Measurements from ENCODE around the gene WDR43. TPM values are rescaled to one million over a fixed set of nuclear protein-coding genes. Genes with fewer than 3 reads are reported as not detected.
A peak's percentile ranks its signal among the peaks of the same experiment; 100 is the strongest.

WDR43 gene
- total RNA-seq, 1 experiment from 2014 or later = 134 TPM

DNA sequence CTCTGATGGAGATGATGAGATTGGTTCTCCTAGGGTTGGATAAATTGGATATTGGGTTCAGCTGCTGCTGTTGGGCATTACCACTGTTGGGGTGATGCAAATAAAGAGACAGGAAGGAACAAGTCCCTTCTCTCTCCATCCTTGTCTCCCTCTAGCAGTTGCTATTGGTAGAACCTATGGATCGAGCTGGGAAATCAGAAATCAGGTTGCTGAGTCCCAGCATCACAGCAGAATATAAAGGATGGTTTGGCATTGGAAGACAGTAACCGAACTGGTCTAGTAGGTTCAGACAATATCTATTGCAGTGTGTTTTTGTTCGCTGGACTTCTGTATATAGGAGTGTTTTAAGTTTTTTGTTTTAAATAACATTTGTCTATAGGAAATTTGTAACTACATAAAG is 8.1 kb downstream of the WDR43 start:
- BruUV-seq (replicated peaks) = no TSS peak
- POLR2A ChIA-PET (ENCODE audit: unreplicated experiment) = no interaction called here

GRCh38 chr2:28904295-28904694 is 9.8 kb downstream of the WDR43 start:
- Histone ChIP-seq H3K27me3 (ENCODE audit: low read length) (no peaks in the 10 kb centered on the region), H2AFZ (ENCODE audit: low read length) (no peak overlapping the region), H3K4me3 (ENCODE audit: low read length) (no peak overlapping the region), H3K9ac (ENCODE audit: low read length) (no peak overlapping the region), H3F3A (ENCODE audit: low read length, unreplicated experiment) (peaks cover 14% of the 10 kb centered on the region), H3K79me2 (ENCODE audit: low read length) (peaks cover 98% of the 10 kb centered on the region), H3K4me1 (ENCODE audit: insufficient read depth, low read length) (peaks cover 25% of the 10 kb centered on the region), H3K9me2 (replicated peaks; ENCODE audit: low read length) (no peaks in the 10 kb centered on the region), H3K27ac (ENCODE audit: low read length) (no peak overlapping the region), H4K20me1 (ENCODE audit: low read length) (peaks cover 87% of the 10 kb centered on the region), H3K36me3 (ENCODE audit: low read depth, low read length) (peaks cover 74% of the 10 kb centered on the region), H3K9me3 (ENCODE audit: low read length) (no peaks in the 10 kb centered on the region), H3K4me2 (ENCODE audit: low read length) (peak overlapping the region; percentile 14; the same call in 1 of the 2 replicates)
- peak; percentile 63 for DNase-seq
- POLR2A ChIA-PET (ENCODE audit: unreplicated experiment) = no interaction called here
- CTCF ChIA-PET = no interaction called here
- intact Hi-C loops (cut with micrococcal nuclease) = loop anchor here (2.0 to 5.0 kb wide), 2 partner anchors 47 to 83 kb away; no protein-coding TSS in a partner anchor
- TF ChIP-seq EZH2phosphoT487 (IDR thresholded peaks at IDR 0.05; ENCODE audit: borderline replicate concordance, low read length) (no peak), EZH2 (IDR thresholded peaks at IDR 0.05; ENCODE audit: low read length, unreplicated experiment) (no peak)
- peak; percentile 93 for ATAC-seq
- BruUV-seq (replicated peaks) = no TSS peak

More for the DNA sequence above, 8.1 kb downstream of the WDR43 start:
- DNase-seq = no peak
- H3K9me3 ChIP-seq (ENCODE audit: low read length) = no peaks in the 10 kb centered on the region
- CTCF ChIA-PET = no interaction called here
- H3K27me3 ChIP-seq (ENCODE audit: low read length) = no peaks in the 10 kb centered on the region
- peaks cover 93% of the 10 kb centered on the region for H4K20me1 ChIP-seq (ENCODE audit: low read length)
- H3K4me1 ChIP-seq (ENCODE audit: insufficient read depth, low read length) = peaks cover 38% of the 10 kb centered on the region
- no peaks in the 10 kb centered on the region for H3K9me2 ChIP-seq (replicated peaks; ENCODE audit: low read length)
- H3K9ac ChIP-seq (ENCODE audit: low read length) = no peak overlapping the region
- H3K36me3 ChIP-seq (ENCODE audit: low read depth, low read length) = peaks cover 60% of the 10 kb centered on the region
- H3F3A ChIP-seq (ENCODE audit: low read length, unreplicated experiment) = peaks cover 14% of the 10 kb centered on the region
- no peak overlapping the region for H2AFZ ChIP-seq (ENCODE audit: low read length)
- ATAC-seq = no peak
- TF ChIP-seq EZH2phosphoT487 (IDR thresholded peaks at IDR 0.05; ENCODE audit: borderline replicate concordance, low read length) (no peak), EZH2 (IDR thresholded peaks at IDR 0.05; ENCODE audit: low read length, unreplicated experiment) (no peak)
- TF ChIP-seq, protein P1, sequence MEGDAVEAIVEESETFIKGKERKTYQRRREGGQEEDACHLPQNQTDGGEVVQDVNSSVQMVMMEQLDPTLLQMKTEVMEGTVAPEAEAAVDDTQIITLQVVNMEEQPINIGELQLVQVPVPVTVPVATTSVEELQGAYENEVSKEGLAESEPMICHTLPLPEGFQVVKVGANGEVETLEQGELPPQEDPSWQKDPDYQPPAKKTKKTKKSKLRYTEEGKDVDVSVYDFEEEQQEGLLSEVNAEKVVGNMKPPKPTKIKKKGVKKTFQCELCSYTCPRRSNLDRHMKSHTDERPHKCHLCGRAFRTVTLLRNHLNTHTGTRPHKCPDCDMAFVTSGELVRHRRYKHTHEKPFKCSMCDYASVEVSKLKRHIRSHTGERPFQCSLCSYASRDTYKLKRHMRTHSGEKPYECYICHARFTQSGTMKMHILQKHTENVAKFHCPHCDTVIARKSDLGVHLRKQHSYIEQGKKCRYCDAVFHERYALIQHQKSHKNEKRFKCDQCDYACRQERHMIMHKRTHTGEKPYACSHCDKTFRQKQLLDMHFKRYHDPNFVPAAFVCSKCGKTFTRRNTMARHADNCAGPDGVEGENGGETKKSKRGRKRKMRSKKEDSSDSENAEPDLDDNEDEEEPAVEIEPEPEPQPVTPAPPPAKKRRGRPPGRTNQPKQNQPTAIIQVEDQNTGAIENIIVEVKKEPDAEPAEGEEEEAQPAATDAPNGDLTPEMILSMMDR (conservative IDR thresholded peaks at IDR 0.05; ENCODE audit: low read depth, low read length) = no peak
- intact Hi-C loops (cut with micrococcal nuclease) = loop anchor here (5.0 kb wide), 1 partner anchor 45 kb away; no protein-coding TSS in a partner anchor
- peaks cover 99% of the 10 kb centered on the region for H3K79me2 ChIP-seq (ENCODE audit: low read length)
- H3K4me3 ChIP-seq (ENCODE audit: low read length) = no peak overlapping the region
- no peak overlapping the region for H3K4me2 ChIP-seq (ENCODE audit: low read length)
- H3K27ac ChIP-seq (ENCODE audit: low read length) = no peak overlapping the region

- TF ChIP-seq, protein P1 (conservative IDR thresholded peaks at IDR 0.05; ENCODE audit: low read depth, low read length) = no peak
- TF ChIP-seq EZH2phosphoT487 (IDR thresholded peaks at IDR 0.05; ENCODE audit: borderline replicate concordance, low read length) = no peak
- TF ChIP-seq EZH2 (IDR thresholded peaks at IDR 0.05; ENCODE audit: low read length, unreplicated experiment) = no peak
Observed at GRCh38 chr2:28904802-28905457, 10.5 kb downstream of the WDR43 start.

More at GRCh38 chr2:28904802-28905457, 10.5 kb downstream of the WDR43 start:
- peaks cover 25% of the 10 kb centered on the region for H3K4me1 ChIP-seq (ENCODE audit: insufficient read depth, low read length)
- H3K79me2 ChIP-seq (ENCODE audit: low read length) = peaks cover 98% of the 10 kb centered on the region
- no peaks in the 10 kb centered on the region for H3K9me3 ChIP-seq (ENCODE audit: low read length)
- H3K27ac ChIP-seq (ENCODE audit: low read length) = no peak overlapping the region
- H2AFZ ChIP-seq (ENCODE audit: low read length) = no peak overlapping the region
- H4K20me1 ChIP-seq (ENCODE audit: low read length) = peaks cover 87% of the 10 kb centered on the region
- intact Hi-C loops (cut with micrococcal nuclease) = loop anchor here (2.0 to 5.0 kb wide), 2 partner anchors 48 to 84 kb away; no protein-coding TSS in a partner anchor
- H3K27me3 ChIP-seq (ENCODE audit: low read length) = no peaks in the 10 kb centered on the region
- POLR2A ChIA-PET (ENCODE audit: unreplicated experiment) = no interaction called here
- no peak overlapping the region for H3K4me2 ChIP-seq (ENCODE audit: low read length)
- H3F3A ChIP-seq (ENCODE audit: low read length, unreplicated experiment) = peaks cover 14% of the 10 kb centered on the region
- DNase-seq = no peak
- no peaks in the 10 kb centered on the region for H3K9me2 ChIP-seq (replicated peaks; ENCODE audit: low read length)
- CTCF ChIA-PET = no interaction called here
- TSS peak; percentile 11 for BruUV-seq (replicated peaks)
- H3K4me3 ChIP-seq (ENCODE audit: low read length) = no peak overlapping the region
- H3K36me3 ChIP-seq (ENCODE audit: low read depth, low read length) = peaks cover 76% of the 10 kb centered on the region
- peak; percentile 23; the same call in 1 of the 2 replicates for ATAC-seq
- H3K9ac ChIP-seq (ENCODE audit: low read length) = no peak overlapping the region

All from PC-3 (cell line).